ENCODE data around the gene RBBP4.

DNA sequence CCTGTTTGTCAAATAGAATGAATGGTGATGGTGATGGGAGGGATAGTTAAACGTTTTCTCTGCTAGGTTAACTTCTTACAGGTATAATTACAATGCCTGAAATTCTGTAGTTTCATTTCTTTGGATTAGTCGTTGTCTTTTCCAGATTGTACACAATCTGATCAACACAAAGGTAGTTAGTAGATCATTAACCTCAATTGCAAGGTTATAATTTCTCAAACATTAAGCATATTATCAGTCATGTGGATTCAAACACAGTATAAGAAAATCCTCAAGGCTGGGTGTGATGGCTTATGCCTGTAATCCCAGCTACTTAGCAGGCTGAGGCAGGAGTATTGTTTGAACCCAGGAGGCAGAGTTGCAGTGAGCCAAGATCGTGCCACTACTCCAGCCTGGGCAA, 31.0 kb downstream of the RBBP4 start:
- TF ChIP-seq CTCF (IDR thresholded peaks at IDR 0.05; ENCODE audit: control extremely low read depth in 1 of 3, insufficient read depth in 1 of 3, low read depth in 1 of 3, low read length in 3 of 3): no peak
- TF ChIP-seq CEBPB (IDR thresholded peaks at IDR 0.05; ENCODE audit: low read depth, low read length): no peak
